NCI-H748 treated with DMSO at 0.1 percent for 48 hours (cell line): ENCODE data around the gene CEP43.

Experiments
- DNase-seq: peaks from one replicate; lab custom pipeline; 2025; lab: John Stamatoyannopoulos, UW

Gene CEP43

DNA sequence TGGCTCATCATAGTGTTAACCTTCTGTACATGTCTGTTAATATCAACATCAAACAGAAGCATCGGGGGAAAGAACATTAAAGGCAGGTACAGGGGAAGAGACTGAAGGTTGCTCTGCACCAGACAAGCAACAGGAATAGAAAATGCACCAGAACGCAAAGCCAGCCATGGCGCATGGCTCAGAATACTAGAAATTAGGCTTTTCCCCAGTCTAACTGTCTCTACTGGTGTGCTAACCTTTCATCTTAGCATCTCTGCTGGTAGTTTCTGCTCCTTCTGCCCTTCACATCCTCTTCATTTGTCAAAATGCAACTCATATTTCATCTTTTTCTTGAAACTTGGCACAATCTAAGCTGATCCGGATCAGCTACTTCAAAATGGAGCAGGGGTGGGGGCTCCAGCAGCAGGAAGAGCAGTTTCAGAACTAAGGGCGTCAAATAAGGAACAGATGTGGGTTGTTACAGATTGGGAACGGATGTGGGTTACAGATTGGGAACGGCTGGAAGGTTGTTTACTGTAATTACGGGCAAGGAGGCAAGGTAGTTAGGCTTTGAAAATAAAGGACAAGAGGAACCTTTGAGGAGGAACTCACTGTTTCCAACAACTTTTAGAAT lies 29.7 kb upstream of the CEP43 start:
- DNase-seq: no peak

DNA sequence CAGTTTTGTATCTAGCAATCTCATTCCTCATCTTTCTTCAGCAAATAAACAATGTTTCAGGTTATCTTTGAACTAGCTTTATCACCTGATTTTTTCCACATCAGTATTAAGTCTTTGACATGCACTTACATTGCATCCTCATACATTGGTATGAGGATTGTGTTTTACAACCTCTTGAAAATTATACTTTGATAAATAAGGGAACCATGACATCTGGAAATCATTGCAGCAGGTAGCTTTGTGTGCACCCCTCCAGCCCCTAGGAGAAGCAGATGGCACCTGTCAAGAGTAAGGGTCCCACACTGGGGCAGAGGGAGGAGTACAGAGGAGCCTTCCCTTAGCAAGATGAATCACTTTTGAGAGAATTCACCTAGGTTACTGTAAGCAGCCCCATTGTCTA lies 29.1 kb upstream of the CEP43 start:
- DNase-seq: no peak

DNA sequence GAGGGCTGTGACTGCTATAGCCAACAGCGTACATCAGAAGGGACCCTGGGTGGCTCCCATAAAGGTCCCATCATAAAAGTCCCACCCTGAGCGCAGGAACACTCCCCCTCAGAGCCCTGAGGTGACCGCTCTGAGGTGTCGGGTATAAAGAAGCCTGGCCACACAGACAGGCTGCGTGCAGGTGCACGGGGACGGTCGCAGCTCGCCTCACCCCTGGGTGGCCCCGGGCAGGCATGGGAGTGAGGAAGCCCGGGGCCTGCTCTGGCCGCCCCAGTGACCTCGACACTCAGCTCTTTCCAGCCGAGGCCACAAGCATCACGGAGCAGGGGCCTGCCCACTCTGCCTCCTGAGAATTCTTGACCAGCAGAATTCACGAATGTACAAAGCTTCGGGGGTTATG lies 28.4 kb upstream of the CEP43 start:
- DNase-seq: no peak

DNA sequence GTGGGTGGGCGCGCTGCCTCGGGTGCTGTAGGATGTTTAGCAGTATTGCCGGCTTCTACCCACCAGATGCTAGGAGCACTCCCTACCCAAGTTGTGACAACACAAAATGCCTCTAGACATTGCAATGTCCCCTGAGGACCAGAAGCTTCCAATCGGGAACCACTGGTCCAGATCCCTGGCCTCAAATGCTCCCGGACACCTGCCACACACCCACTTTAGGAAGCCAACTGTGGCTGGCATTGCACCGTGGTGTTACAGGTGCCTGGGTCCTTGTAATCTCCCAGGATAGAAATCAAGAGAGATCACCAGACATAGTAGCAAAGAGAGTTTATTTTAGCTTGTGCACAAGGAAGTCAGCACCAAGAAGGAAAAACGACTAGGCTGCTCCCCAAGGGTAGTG lies 27.9 kb upstream of the CEP43 start:
- DNase-seq: no peak

DNA sequence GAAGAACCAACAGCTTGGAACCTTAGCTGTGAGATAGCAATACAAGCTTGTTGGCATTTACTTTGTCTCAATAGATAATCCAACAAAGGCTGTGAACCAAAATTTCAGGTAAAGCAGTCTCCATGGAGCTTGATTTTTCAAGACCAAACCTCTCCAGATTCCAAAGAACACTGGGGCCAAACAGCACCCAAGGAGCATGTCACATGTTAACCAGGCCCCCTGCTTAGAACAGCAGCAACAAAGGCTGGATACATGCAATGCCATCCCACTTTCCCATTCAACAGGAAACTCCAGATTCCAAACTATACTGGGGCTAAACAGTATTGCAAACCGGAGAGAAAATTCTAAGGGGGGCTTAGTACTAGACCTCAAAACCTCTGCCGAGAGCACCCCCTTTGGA lies 27.1 kb upstream of the CEP43 start:
- DNase-seq: no peak

DNA sequence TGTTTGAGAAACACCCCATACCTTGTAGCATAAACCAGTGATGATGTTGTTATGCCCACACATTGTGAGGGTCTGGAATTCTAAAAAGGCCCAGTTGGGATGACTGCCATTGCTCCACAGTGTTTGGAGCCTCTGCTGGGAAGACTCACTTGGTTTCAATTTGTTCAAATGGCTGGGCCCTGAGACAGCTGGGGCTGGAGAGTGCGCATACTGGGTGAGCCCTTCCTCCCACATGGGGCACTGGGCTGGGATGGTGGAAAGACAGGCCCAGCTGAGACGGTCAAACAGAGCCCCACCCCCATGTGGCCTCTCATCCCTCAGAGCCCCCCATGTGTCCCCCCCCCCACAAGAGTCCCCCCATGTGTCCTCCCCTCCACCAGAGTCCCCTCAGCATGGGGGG lies 22.6 kb upstream of the CEP43 start:
- no peak for DNase-seq

DNA sequence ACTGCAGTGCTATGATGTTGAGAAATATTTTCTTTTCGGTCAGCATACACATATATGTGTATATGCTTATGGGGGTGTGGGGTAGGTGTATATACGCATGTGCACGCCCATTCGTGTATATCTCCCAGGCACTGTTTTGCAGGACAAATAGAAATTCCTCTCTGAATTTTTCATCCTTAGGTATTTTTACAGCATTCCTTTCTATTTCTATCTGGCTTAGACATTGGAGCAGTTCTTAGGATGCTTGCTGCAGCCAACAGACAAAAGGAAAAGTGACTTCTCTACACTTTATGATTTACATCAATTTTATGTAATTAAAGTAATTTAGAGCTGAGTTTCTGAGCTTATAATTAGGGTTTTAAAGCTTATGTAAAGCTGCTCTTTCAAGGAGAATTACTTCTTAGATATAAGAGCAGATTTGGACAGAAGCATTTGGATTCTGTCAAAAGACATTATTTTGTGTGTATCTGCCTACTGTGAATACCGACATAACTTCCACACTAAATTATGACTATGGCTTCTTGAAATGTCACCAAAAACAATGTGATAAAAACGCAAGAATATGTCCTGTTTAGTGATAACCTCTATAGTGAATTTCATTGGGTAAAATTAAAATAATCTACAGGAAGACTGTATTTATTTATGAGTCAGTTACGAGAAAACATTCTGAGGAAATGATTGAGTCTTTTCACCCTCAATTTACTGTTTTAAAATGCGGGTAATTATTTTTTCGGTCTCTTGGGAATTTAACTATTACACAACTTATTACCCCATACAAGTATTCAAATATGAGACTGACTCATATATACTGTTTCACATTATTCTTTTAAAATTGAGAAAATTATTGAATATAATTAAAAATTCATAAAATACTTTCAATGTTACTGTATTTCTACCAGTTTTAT lies 21.3 kb upstream of the CEP43 start:
- DNase-seq: no peak

DNA sequence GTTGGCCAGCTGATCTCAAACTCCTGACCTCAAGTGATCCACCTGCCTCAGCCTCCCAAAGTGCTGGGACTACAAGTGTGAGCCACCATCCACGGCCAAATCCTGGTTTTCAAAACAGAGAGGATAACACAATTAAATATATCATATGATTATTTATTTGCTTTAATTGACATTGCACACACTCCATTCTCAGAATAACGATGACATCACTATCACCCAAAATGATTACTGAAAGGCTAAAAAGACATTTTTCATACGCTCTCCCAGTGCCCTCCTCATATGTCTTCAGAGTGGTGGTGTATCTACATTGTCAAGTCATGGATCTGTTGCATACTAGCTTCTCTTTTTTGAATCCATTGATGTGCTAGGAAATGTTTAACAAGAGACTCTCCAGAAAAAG lies 18.5 kb upstream of the CEP43 start:
- DNase-seq: no peak

DNA sequence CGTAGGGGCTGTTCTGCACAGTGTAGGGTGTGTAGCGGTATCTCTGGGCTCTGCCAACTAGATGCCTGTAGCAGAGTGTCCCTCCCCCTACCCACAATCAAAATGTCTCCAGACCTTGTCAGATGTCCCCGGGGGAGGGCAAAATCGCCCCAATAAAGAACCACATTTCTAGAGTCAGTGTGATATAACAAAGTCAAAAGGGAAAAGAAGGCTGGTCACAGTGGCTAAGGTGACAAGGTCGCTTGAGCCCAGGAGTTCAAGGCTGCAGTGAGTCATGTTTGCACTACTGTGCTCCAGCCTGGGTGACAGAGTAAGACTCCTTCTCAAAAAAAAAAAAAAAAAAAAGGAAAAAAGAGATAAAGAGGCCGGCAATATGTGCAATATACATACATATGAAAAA lies 11.7 kb upstream of the CEP43 start:
- DNase-seq: no peak

DNA sequence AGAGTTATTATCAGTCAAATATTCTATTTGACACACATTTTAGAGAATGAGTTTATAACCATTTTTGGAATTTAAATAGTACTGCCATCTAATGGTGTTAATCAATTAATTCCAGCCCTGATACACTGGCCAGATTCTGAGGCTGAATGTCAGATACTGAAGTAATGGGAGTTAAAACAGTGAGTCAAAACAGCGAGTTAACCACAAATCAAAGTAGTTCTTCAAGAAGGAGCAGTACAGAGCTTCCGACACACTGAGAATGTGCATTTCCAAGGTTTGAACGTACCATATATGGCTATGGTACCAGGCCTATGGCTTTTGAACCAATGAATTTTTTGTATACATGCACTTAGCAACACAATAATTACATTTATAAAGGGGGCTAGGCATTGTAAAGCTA lies 11.3 kb upstream of the CEP43 start:
- DNase-seq: no peak

DNA sequence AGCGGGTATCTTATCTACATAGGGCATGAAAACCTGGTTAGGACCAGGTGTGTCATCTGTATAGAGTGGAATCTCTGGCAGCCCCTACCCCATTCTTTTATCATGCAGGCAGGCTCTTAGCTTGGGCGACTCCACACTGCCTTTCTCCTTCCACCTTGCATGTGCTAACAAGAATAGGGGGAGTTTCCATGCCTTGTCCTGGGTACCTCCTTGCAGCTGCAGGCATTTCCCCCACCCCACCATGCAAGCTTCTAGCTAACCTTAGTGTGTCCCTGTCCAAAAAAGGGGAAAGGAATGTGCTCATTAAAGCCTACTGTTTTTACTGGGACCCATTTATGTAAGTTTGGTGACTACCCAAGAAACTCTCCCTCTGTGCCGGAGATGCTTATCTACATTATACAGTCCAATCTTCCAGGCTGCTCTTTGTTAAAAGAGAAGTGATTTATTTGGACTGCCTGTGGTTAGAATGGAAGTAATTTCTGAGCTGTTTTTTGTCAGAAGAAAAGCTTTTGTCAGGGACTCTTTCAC lies 10.5 kb upstream of the CEP43 start:
- DNase-seq: no peak

DNA sequence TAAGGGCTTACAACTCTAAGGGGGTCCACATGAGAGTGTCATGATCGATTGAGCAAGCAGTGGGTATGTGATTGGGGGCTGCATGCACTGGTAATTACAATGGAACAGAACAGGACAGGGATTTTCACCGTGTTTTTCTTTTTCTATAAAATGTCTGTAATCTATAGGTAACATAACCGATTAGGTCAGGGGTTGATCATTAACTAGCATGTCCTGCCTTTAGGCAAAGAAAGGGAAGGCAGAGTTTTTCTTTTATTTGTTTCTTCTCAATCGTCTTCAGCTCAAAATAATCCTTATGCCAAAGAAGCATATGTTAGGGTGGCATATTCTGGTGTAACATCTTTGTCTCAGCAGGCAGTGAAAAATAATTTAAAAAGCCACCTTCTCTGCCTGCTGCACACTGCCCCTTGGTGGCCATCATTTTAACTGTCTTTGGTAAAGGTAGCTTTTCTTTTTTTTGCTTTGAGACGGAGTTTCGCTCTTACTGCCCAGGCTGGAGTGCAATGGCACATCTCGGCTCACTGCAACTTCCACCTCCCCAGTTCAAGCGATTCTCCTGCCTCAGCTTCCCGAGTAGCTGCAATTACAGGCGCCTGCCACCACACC lies 9.7 kb upstream of the CEP43 start:
- peak; percentile 1 for DNase-seq

DNA sequence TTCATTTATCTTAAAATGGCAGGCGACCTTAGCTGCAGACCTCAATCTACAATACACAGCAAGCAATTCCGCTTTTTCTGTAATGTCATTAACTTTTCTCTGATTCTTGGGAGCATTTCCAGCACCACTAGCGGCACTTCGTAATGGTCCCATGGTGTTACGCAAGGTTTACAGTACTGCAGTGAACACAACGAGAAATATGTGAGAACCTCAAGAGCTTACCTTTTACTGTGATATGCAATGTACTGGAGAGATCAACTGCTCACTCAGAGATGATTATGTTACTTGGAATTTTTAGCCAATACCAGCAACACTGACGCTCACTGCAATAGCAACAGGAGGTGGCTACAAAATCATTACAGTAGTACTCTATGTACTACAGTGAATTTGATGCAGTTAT lies 2.8 kb upstream of the CEP43 start:
- no peak for DNase-seq

DNA sequence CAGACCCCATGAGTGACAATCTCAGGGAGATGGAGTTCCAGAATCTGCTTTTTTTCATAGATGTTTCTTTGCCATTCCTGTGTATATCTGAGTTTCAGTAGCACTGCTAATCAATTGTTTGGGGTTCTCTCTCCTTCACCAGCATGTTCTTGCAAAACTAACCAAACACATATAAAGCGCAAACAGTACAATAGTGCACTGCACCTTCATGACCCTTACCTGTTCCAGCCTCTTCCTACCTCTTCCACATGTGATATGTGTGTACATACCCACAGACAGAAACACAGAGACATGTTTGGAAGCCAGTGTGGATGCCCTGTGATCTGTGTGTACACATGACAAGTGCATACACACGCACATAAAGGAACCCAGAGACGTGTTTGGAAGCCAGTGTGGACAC lies 1.8 kb upstream of the CEP43 start:
- DNase-seq: no peak

DNA sequence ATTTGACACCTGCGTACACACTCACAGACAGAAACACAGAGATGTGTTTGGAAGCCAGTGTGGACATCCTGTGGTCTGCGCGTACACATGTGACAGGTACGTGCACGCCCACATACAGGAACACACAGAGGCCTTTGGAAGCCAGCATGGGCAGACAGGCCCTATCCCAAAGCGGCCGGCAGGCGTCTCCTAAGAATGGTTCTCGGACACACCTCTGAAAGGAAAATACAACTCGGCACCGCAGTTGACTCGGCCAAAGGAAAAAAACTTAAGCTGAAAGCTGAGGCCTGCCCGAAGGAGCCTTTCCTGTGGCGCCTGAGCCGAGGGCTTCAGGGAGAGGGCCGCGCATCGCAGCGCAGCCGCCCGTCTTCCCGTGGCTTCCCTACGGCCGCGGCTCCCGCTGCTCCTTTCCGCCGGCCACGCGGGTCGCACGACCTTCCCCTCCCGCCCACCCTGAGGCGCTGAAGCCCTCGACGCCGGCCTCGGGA lies 1.4 kb upstream of the CEP43 start:
- peak; percentile 22 for DNase-seq

DNA sequence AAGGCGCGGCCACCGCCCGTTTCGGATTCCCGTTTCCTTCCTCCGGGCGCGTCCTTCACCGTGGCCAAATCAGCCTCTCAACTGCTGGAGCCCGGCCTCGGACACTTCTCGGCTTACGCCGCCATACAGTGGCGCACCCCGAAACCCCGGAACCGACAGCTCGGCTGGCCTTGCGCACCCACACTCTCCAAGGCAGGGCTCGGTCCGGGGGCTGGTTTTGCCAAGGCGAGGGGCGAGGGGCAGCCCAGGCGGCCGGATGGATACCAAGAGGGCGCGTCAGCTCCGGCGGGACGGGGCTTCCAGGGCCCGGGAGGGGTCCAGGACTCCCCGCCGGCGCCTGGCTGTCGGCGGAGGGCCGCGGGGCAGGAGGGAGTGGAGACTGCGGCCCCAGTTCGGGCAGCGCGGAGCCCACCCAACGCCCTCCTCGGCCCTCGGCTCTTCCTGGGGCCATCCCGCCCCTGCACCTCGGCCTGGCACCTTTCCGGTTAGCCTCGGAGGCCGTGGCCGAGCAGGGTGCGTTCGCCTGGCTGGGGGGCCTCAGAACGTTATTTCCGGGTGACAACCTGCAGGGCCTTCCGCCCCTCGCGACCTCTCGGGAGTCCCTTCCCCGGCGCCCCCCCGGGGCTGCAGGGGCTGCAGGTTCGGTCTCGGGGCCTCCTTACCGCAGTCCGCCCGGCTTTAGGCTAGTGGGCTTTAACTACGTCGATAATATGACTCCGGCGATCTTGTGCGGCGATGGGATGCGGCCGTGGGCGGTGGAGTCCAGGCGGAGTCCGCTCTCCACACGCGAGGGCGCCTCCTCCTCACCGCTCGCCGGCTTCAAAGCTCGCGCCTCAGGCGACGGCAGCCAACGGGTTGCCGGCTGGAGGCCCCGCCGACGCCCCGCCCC lies 697 bp upstream of the CEP43 start:
- no peak for DNase-seq

DNA sequence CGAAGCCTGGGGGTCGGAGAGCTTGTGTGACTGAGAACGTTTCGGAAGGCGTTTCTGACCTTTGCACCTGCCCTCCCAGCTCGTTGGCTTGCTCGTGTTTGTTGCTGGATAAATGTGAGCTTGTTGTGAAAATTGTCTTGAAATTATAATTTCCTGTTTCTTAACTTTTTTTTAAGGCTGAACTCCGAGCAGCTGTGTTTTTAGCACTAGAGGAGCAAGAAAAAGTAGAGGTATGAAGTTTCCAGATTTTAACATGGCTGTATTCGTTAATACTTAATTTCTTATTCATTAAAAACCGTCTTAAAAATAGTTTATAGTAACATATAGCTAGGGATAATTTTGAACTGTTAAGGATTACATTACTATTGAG lies 672 bp downstream of the CEP43 start:
- no peak for DNase-seq

DNA sequence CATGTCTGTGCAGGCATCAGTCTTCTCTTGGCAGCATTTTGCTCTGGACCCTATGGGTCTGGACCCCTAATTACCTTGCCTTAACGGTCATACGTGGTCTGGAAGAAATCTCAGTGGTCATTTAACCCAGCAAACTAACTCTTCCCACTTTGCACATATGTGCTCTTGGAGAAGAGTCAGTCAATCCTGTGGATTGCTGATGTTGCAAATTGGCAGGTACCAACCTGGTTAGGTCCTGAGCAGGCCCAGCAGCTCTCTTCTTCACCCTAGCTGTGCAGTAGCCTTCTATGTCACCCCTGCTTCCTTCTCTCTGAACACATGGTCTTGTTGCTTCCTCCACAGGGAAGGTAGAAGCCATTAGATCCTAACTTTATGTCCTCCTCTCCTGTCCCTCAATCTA lies 1.6 kb downstream of the CEP43 start:
- no peak for DNase-seq

DNA sequence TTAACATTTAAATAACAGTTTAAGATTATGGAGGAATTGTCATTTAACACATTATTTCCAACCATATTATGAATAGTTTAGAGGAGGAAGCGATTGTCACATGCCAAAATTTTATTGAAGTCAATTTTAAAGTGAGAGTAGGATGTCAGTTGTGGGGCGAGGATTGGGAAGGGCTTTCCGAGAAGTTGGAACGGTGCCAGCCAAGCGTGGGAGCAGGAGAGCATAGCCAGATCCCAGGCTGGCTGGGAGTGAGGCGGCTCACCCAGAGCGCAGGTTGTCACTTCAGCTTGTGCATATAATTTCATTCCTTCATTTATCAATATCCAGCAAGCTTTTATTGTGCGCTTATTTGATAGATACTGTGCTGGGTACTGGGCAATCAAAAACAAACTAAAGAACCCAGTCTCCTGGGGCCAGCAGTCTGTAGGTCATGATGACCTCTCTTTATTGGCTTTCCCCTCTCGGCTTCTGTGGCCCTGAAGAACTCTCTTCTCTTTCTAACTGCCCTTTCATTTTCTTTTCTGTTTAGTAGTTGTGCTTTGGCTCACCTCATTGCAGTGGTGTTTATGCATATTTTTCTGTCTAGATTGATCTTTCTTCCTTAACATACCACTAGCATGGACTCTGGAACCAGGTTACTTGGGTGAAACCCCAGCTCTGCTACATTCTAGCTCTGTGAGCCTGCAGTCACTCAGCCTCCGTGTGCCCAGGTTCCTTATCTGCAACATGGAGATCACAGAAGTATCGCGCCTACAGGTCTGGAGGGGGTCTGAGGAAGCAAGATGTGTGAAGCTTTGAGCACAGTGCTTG lies 6.4 kb downstream of the CEP43 start:
- DNase-seq: no peak

DNA sequence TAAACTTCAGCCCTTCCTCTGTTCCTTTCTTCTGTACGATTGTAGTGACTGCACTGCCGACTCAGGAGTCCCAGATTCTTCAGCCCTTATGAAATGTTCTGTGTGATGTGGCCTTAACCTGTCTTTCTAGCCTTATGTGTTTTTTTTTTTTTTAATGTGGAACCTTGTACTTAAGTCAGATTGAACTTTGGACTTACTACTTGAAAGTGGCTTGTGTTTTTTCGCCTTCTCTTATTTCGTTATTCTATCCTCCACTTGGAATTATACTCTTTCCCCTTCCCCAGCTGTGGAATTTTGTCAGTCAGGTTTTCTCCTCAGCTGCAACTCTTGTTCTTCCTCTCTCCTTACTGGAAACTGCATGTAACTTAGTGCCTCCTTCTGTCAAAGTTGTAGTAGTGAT lies 8.8 kb downstream of the CEP43 start:
- DNase-seq: no peak

DNA sequence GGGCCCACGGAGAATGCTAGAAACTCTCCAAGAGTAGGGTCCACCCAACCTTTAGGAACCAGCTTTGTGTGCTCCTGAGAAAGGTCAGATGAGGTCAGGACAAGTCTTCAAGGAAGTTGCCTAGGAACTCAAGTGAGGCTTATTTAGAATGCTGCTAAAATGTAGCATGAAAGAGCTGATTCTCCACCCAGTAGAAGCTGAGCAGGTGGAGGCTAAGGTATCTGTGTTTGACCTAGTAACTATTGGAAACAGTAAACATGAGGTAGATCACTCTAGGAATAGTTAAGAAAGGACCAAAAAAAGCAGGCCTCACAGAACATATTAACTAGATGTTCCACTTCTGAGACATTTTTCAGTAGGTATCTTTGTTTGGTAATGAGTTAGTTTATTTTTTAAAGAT lies 13.9 kb downstream of the CEP43 start:
- DNase-seq: no peak
